PC-9 (cell line): ENCODE data around the gene RIMBP2.

ENCODE experiments used
- EZH2 ChIP-seq: fragments of 200-600 bp; sonication (generic); IDR thresholded peaks from 2 replicates; pipeline ENCODE4 v1.8.0; 2017; ENCODE audit warnings: antibody characterized with exemption, low read depth
- TF ChIP-seq, protein P1 (sequence below): fragments of 200-600 bp; sonication (generic); conservative IDR thresholded peaks from 2 replicates; pipeline ENCODE4 v1.6.1; 2017; ENCODE audit warnings: mixed run types, antibody characterized with exemption, mild to moderate bottlenecking, moderate library complexity

DNA sequence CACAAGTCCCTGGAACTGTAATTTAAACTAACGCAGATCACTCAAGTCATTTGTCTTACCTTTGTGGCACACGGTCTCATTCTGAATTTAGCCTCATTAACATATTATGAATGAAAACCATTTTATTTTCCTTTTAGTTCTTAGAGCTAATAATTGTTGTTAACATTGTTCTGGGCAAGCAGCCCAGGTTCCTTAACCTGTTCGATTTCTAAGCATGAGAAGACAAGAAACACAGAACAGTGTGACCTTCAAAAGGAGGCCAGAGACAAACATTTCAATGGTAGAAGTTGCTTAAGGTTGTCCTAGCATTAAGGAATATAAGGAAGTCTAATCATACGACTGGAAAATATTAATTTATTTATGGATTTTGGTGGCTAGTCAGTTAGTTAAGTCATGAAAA, 343.2 kb downstream of the RIMBP2 start:
- no peak for TF ChIP-seq EZH2
- TF ChIP-seq, protein P1, sequence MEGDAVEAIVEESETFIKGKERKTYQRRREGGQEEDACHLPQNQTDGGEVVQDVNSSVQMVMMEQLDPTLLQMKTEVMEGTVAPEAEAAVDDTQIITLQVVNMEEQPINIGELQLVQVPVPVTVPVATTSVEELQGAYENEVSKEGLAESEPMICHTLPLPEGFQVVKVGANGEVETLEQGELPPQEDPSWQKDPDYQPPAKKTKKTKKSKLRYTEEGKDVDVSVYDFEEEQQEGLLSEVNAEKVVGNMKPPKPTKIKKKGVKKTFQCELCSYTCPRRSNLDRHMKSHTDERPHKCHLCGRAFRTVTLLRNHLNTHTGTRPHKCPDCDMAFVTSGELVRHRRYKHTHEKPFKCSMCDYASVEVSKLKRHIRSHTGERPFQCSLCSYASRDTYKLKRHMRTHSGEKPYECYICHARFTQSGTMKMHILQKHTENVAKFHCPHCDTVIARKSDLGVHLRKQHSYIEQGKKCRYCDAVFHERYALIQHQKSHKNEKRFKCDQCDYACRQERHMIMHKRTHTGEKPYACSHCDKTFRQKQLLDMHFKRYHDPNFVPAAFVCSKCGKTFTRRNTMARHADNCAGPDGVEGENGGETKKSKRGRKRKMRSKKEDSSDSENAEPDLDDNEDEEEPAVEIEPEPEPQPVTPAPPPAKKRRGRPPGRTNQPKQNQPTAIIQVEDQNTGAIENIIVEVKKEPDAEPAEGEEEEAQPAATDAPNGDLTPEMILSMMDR, result no peak
